K562 (cell line): ENCODE measurements around the gene BNIPL. TPM values are rescaled to one million over a fixed set of nuclear protein-coding genes. Genes with fewer than 3 reads are reported as not detected.
A peak's percentile ranks its signal among the peaks of the same experiment; 100 is the strongest.

Experiments used
- AFF4 ChIP-seq: sonication (generic); formaldehyde crosslinking; IDR thresholded peaks from 2 replicates; pipeline ENCODE4 v1.8.0; 2023; ENCODE audit warnings: mild to moderate bottlenecking, missing genetic modification reagents
- ATF6 ChIP-seq: sonication (generic); formaldehyde crosslinking; IDR thresholded peaks from 2 replicates; pipeline ENCODE4 v1.4.0; 2020; ENCODE audit warnings: mild to moderate bottlenecking, missing genetic modification reagents
- BHLHE40 ChIP-seq: IDR thresholded peaks from 2 replicates; pipeline ENCODE4 v1.6.1; 2011; ENCODE audit warnings: low read length, improper control_type of control experiment
- BRF1 ChIP-seq: IDR thresholded peaks from 3 replicates; pipeline ENCODE4 v1.6.1; 2011; ENCODE audit warnings: borderline replicate concordance, mild to moderate bottlenecking; ENCODE audit not compliant: insufficient read length; ENCODE audit errors: extremely low read depth
- CAMTA2 ChIP-seq: fragments of 250-450 bp; sonication (Bioruptor Pico); conservative IDR thresholded peaks from 2 replicates; pipeline ENCODE4 v1.5.1; 2022
- ELF4 ChIP-seq: fragments of 450-650 bp; formaldehyde crosslinking; IDR thresholded peaks from 2 replicates; pipeline ENCODE4 v1.4.0; 2022; ENCODE audit warnings: missing genetic modification characterization
- FOXJ2 ChIP-seq: fragments of 200-800 bp; sonication (Bioruptor generic); IDR thresholded peaks from 2 replicates; pipeline ENCODE4 v1.6.1; 2016; ENCODE audit warnings: missing genetic modification characterization, missing compliant biosample characterization
- FOXM1 ChIP-seq, 2 experiments: fragments of 450-650 bp in 1 of 2; sonication (generic) in 1 of 2; formaldehyde crosslinking in 1 of 2; IDR thresholded peaks; 2 replicates each; pipeline versions ENCODE4 v1.6.1 to v1.9.0; 2017 to 2022; ENCODE audit warnings: low read depth in 2 of 2, mild to moderate bottlenecking in 2 of 2, missing genetic modification reagents in 1 of 2, moderate library complexity in 1 of 2
- RBM22 ChIP-seq: fragments of 200-400 bp; formaldehyde crosslinking; IDR thresholded peaks from 2 replicates; pipeline ENCODE4 v1.6.1; 2018; ENCODE audit warnings: low read length, low read depth; ENCODE audit not compliant: poor library complexity, severe bottlenecking
- ZFP91 ChIP-seq: sonication (generic); formaldehyde crosslinking; IDR thresholded peaks from 2 replicates; pipeline ENCODE4 v1.8.0; 2022; ENCODE audit warnings: mild to moderate bottlenecking, missing genetic modification reagents
- ZNF174 ChIP-seq: fragments of 250-450 bp; sonication (Bioruptor Pico); IDR thresholded peaks from 2 replicates; pipeline ENCODE4 v1.4.0; 2020; ENCODE audit warnings: mild to moderate bottlenecking
- ZNF668 ChIP-seq: fragments of 250-450 bp; sonication (Bioruptor Pico); IDR thresholded peaks from 2 replicates; pipeline ENCODE4 v1.8.0; 2022; ENCODE audit warnings: mild to moderate bottlenecking, inconsistent platforms
- polyA plus RNA-seq, 8 experiments: library from polyadenylated mRNA; depleted of rRNA in 4 of 8; stranded (reverse) in 5 of 8; unstranded in 3 of 8; fragments of >200 nt; fragmentation: Nextera tagmentation in 2 of 8; fragmentation: Illumina TruSeq in 1 of 8; extraction: Ambion mirVana in 2 of 8; extraction: Trizol in 1 of 8; gene quantifications; 2 replicates each; pipeline versions ENCODE4 v1.2.1 to v1.2.3, GENCODE V29; 2011 to 2014; ENCODE audit warnings: inconsistent platforms in 1 of 8, missing spikeins in 1 of 8
- total RNA-seq, 7 experiments: library from RNA; depleted of rRNA in 6 of 7; stranded (reverse); fragments of >200 nt in 6 of 7; fragmentation: Illumina TruSeq in 2 of 7; extraction: Trizol in 2 of 7; gene quantifications; 2 replicates each; pipeline versions ENCODE4 v1.2.1 to v1.2.3, GENCODE V29; 2011 to 2021; ENCODE audit warnings: low replicate concordance in 1 of 7
- TF ChIP-seq, protein P1 (sequence below): fragments of 250-450 bp; sonication (Bioruptor Pico); IDR thresholded peaks from 2 replicates; pipeline ENCODE4 v1.5.0; 2022; ENCODE audit warnings: mild to moderate bottlenecking
- TF ChIP-seq, protein P2 (sequence below): fragments of 200-800 bp; sonication (Bioruptor generic); IDR thresholded peaks from 2 replicates; pipeline ENCODE4 v1.6.1; 2017; ENCODE audit warnings: missing genetic modification characterization, missing compliant biosample characterization

BNIPL gene
- total and polyA plus RNA-seq, 9 of the 15 experiments (the other 6 are each of a cell fraction or from before 2014, with no cell fraction given) = 0.08 to 1.4 (median 0.68) TPM

GRCh38 chr1:151059109-151060006 lies 23.0 kb downstream of the BNIPL start, which contains the start of gene CDC42SE1 (continued):
- TF ChIP-seq, protein P1, sequence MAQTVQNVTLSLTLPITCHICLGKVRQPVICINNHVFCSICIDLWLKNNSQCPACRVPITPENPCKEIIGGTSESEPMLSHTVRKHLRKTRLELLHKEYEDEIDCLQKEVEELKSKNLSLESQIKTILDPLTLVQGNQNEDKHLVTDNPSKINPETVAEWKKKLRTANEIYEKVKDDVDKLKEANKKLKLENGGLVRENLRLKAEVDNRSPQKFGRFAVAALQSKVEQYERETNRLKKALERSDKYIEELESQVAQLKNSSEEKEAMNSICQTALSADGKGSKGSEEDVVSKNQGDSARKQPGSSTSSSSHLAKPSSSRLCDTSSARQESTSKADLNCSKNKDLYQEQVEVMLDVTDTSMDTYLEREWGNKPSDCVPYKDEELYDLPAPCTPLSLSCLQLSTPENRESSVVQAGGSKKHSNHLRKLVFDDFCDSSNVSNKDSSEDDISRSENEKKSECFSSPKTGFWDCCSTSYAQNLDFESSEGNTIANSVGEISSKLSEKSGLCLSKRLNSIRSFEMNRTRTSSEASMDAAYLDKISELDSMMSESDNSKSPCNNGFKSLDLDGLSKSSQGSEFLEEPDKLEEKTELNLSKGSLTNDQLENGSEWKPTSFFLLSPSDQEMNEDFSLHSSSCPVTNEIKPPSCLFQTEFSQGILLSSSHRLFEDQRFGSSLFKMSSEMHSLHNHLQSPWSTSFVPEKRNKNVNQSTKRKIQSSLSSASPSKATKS = no peak
- TF ChIP-seq RBM22 (peak; percentile 45), FOXM1 (IDR thresholded peaks at IDR 0.05; ENCODE audit: low read depth) (no peak), FOXM1 (CRISPR knock-in tag; IDR thresholded peaks at IDR 0.05; ENCODE audit: low read depth) (no peak), FOXJ2 (tag) (no peak), BHLHE40 (0 out of 2 replicates have a peak, but pooled peaks have one; percentile 29), ZFP91 (no peak), BRF1 (no peak), AFF4 (CRISPR knock-in tag) (peak; percentile 78), ELF4 (0 out of 2 replicates have a peak, but pooled peaks have one; percentile 29), CAMTA2 (CRISPR knock-in tag) (no peak), ZNF174 (no peak), ZNF668 (CRISPR knock-in tag) (no peak), ATF6 (no peak)
- TF ChIP-seq, protein P2, sequence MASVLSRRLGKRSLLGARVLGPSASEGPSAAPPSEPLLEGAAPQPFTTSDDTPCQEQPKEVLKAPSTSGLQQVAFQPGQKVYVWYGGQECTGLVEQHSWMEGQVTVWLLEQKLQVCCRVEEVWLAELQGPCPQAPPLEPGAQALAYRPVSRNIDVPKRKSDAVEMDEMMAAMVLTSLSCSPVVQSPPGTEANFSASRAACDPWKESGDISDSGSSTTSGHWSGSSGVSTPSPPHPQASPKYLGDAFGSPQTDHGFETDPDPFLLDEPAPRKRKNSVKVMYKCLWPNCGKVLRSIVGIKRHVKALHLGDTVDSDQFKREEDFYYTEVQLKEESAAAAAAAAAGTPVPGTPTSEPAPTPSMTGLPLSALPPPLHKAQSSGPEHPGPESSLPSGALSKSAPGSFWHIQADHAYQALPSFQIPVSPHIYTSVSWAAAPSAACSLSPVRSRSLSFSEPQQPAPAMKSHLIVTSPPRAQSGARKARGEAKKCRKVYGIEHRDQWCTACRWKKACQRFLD (CRISPR knock-in tag) = peak; percentile 80; the same call in 1 of the 2 replicates
